Measurements from ENCODE around the gene ATG9B.
"Not testable (repeated sequence)": the region's sequence is repeated elsewhere in the genome, so short reads cannot be mapped to it uniquely, and the experiment has no call there.

ATG9B gene

GRCh38 chr7:151015967-151016366, 8.3 kb downstream of the ATG9B start:
- no peak for DNase-seq (ENCODE audit: low read depth)

- no peak for DNase-seq (ENCODE audit: low read depth)
Measured at GRCh38 chr7:151014950-151015349, 9.3 kb downstream of the ATG9B start.

GRCh38 chr7:151013733-151014497, 10.4 kb downstream of the ATG9B start:
- DNase-seq (ENCODE audit: low read depth): peak; percentile 69

GRCh38 chr7:151013356-151013732, 10.9 kb downstream of the ATG9B start:
- DNase-seq (ENCODE audit: low read depth): no peak

GRCh38 chr7:151012911-151013347, 11.4 kb downstream of the ATG9B start:
- no peak for DNase-seq (ENCODE audit: low read depth)

GRCh38 chr7:151012031-151012692, 12.1 kb downstream of the ATG9B start:
- no peak for DNase-seq (ENCODE audit: low read depth)

- not testable (repeated sequence) for DNase-seq (ENCODE audit: low read depth)
Measured at GRCh38 chr7:151011616-151012015, 12.7 kb downstream of the ATG9B start.

GRCh38 chr7:151011097-151011409, 13.2 kb downstream of the ATG9B start:
- DNase-seq (ENCODE audit: low read depth): no peak

GRCh38 chr7:151010307-151011096, 13.8 kb downstream of the ATG9B start:
- no peak for DNase-seq (ENCODE audit: low read depth)

- no peak for DNase-seq (ENCODE audit: low read depth)
Measured at GRCh38 chr7:151010037-151010306, 14.3 kb downstream of the ATG9B start.

- DNase-seq (ENCODE audit: low read depth): no peak
Measured at GRCh38 chr7:151009327-151010036, 14.8 kb downstream of the ATG9B start.

- DNase-seq (ENCODE audit: low read depth): peak; percentile 75
Measured at GRCh38 chr7:151008511-151009323, 15.6 kb downstream of the ATG9B start.

GRCh38 chr7:151008143-151008510, 16.2 kb downstream of the ATG9B start:
- DNase-seq (ENCODE audit: low read depth): no peak

GRCh38 chr7:151007469-151007898, 16.8 kb downstream of the ATG9B start:
- DNase-seq (ENCODE audit: low read depth): no peak

- DNase-seq (ENCODE audit: low read depth): no peak
Measured at GRCh38 chr7:151006590-151007300, 17.5 kb downstream of the ATG9B start.

GRCh38 chr7:151005566-151005965, 18.7 kb downstream of the ATG9B start:
- no peak for DNase-seq (ENCODE audit: low read depth)

- DNase-seq (ENCODE audit: low read depth): no peak
Measured at GRCh38 chr7:151003572-151003971, 20.7 kb downstream of the ATG9B start.

- no peak for DNase-seq (ENCODE audit: low read depth)
Measured at GRCh38 chr7:151001546-151001945, 22.7 kb downstream of the ATG9B start.

GRCh38 chr7:151000897-151001495, 23.3 kb downstream of the ATG9B start:
- DNase-seq (ENCODE audit: low read depth): no peak

- DNase-seq (ENCODE audit: low read depth): no peak
Measured at GRCh38 chr7:150999497-151000230, 24.6 kb downstream of the ATG9B start.
